DMS53 treated with DMSO at 0.1 percent for 48 hours (cell line): ENCODE results near the gene AKIP1.

Source experiments
- DNase-seq: peaks from one replicate; lab custom pipeline; 2025; ENCODE audit not compliant: unreplicated experiment; lab: John Stamatoyannopoulos, UW

AKIP1 gene

GRCh38 chr11:8956860-8957259 lies 45.9 kb downstream of the AKIP1 start:
- DNase-seq, result no peak

- peak; percentile 67 for DNase-seq
Measured at GRCh38 chr11:8959546-8960166, 48.7 kb downstream of the AKIP1 start.

GRCh38 chr11:8961401-8961800 lies 50.4 kb downstream of the AKIP1 start:
- DNase-seq, result no peak

GRCh38 chr11:8962841-8963240 lies 51.9 kb downstream of the AKIP1 start:
- DNase-seq, result no peak

- peak; percentile 69 for DNase-seq
Measured at GRCh38 chr11:8963569-8964323, 52.8 kb downstream of the AKIP1 start.

- DNase-seq, result peak; percentile 84
Measured at GRCh38 chr11:8964324-8965320, 53.6 kb downstream of the AKIP1 start, which contains the start of gene TMEM9B. TMEM9B (minus strand) TSS chr11:8964442; CDS start chr11:8964313, 129 bp downstream.

- no peak for DNase-seq
Measured at GRCh38 chr11:8967184-8967583, 56.2 kb downstream of the AKIP1 start.
